H9 (cell line): ENCODE measurements around the gene ERC1. TPM values are rescaled to one million over a fixed set of nuclear protein-coding genes. Genes with fewer than 3 reads are reported as not detected.
A peak's percentile ranks its signal among the peaks of the same experiment; 100 is the strongest.

Experiments used
- DNase-seq: peaks from one replicate; pipeline ENCODE4 v3.0.0-alpha.2; 2017
- H2AFZ ChIP-seq: one replicate; pipeline ENCODE4 v1.6.1; 2013; ENCODE audit warnings: mild to moderate bottlenecking, low read length, control low read depth, moderate library complexity
- H2AK5ac ChIP-seq: 2 replicates; pipeline ENCODE4 v1.6.1; 2013; ENCODE audit warnings: low read length, control low read depth, mixed read lengths; ENCODE audit not compliant: insufficient read length
- H2BK120ac ChIP-seq: one replicate; pipeline ENCODE4 v1.6.1; 2013; ENCODE audit warnings: low read depth, mild to moderate bottlenecking, low read length, control low read depth, inconsistent platforms; ENCODE audit not compliant: poor library complexity, severe bottlenecking
- H2BK12ac ChIP-seq: 2 replicates; pipeline ENCODE4 v1.6.1; 2013; ENCODE audit warnings: low read length, control low read depth, mixed read lengths, low read depth; ENCODE audit not compliant: insufficient read length
- H2BK15ac ChIP-seq: 2 replicates; pipeline ENCODE4 v1.6.1; 2013; ENCODE audit warnings: low read depth, low read length, control low read depth
- H2BK20ac ChIP-seq: one replicate; pipeline ENCODE4 v1.6.1; 2013; ENCODE audit warnings: low read depth, mild to moderate bottlenecking, low read length, control low read depth, inconsistent platforms; ENCODE audit not compliant: poor library complexity, severe bottlenecking
- H2BK5ac ChIP-seq: 2 replicates; pipeline ENCODE4 v1.6.1; 2013; ENCODE audit warnings: low read length, control low read depth, mixed read lengths; ENCODE audit not compliant: insufficient read length
- H3K14ac ChIP-seq: 2 replicates; pipeline ENCODE4 v1.6.1; 2013; ENCODE audit warnings: low read length, control low read depth; ENCODE audit not compliant: insufficient read depth
- H3K18ac ChIP-seq: 2 replicates; pipeline ENCODE4 v1.6.1; 2013; ENCODE audit warnings: low read depth, mild to moderate bottlenecking, mixed read lengths, low read length, control low read depth; ENCODE audit not compliant: insufficient read length
- H3K23ac ChIP-seq: 2 replicates; pipeline ENCODE4 v1.6.1; 2013; ENCODE audit warnings: low read length, control low read depth, mixed read lengths, low read depth; ENCODE audit not compliant: insufficient read length
- H3K23me2 ChIP-seq: 2 replicates; pipeline ENCODE4 v1.6.1; 2013; ENCODE audit warnings: low read depth, mild to moderate bottlenecking, mixed read lengths, low read length, control low read depth; ENCODE audit not compliant: insufficient read length, poor library complexity, severe bottlenecking
- H3K27ac ChIP-seq: 2 replicates; pipeline ENCODE4 v1.5.1; 2013; ENCODE audit warnings: low read length, control low read depth, mixed read lengths, low read depth; ENCODE audit not compliant: insufficient read length
- H3K27me3 ChIP-seq: 2 replicates; pipeline ENCODE4 v1.6.1; 2013; ENCODE audit warnings: low read length, control low read depth, inconsistent platforms; ENCODE audit not compliant: insufficient read depth
- H3K4ac ChIP-seq: 2 replicates; pipeline ENCODE4 v1.6.1; 2013; ENCODE audit warnings: low read depth, mild to moderate bottlenecking, control low read depth, inconsistent platforms, low read length, moderate library complexity
- H3K4me1 ChIP-seq: 2 replicates; pipeline ENCODE4 v1.6.1; 2013; ENCODE audit warnings: low read length, control low read depth, inconsistent platforms; ENCODE audit not compliant: insufficient read depth
- H3K4me2 ChIP-seq: 2 replicates; pipeline ENCODE4 v1.6.1; 2013; ENCODE audit warnings: low read length, control low read depth, mixed read lengths; ENCODE audit not compliant: insufficient read length, insufficient read depth
- H3K56ac ChIP-seq: 2 replicates; pipeline ENCODE4 v1.6.1; 2013; ENCODE audit warnings: low read depth, mild to moderate bottlenecking, mixed read lengths, low read length, control low read depth; ENCODE audit not compliant: insufficient read length
- H3K79me1 ChIP-seq: 2 replicates; pipeline ENCODE4 v1.6.1; 2013; ENCODE audit warnings: low read depth, mild to moderate bottlenecking, moderate library complexity, low read length, control low read depth, inconsistent platforms; ENCODE audit not compliant: insufficient read depth, poor library complexity, severe bottlenecking
- H3K79me2 ChIP-seq: 2 replicates; pipeline ENCODE4 v1.6.1; 2013; ENCODE audit warnings: low read length, control low read depth, inconsistent platforms; ENCODE audit not compliant: insufficient read depth
- H3K9ac ChIP-seq: 2 replicates; pipeline ENCODE4 v1.6.1; 2013; ENCODE audit warnings: low read length, control low read depth, mixed read lengths; ENCODE audit not compliant: insufficient read length; ENCODE audit errors: extremely low read depth
- H3K9me3 ChIP-seq: one replicate; pipeline ENCODE4 v1.6.1; 2013; ENCODE audit warnings: low read depth, low read length, inconsistent platforms; ENCODE audit not compliant: control insufficient read depth
- H3T11ph ChIP-seq: one replicate; pipeline ENCODE4 v1.6.1; 2013; ENCODE audit warnings: mild to moderate bottlenecking, low read length, control low read depth, inconsistent platforms
- H4K20me1 ChIP-seq: one replicate; pipeline ENCODE4 v1.6.1; 2013; ENCODE audit not compliant: control insufficient read depth, insufficient read length, insufficient read depth
- H4K5ac ChIP-seq: 2 replicates; pipeline ENCODE4 v1.6.1; 2013; ENCODE audit warnings: low read depth, mild to moderate bottlenecking, mixed read lengths, low read length, control low read depth; ENCODE audit not compliant: insufficient read length
- H4K8ac ChIP-seq: replicated peaks from 2 replicates; pipeline ENCODE4 v1.6.1; 2013; ENCODE audit warnings: low read length, control low read depth, mixed read lengths, low read depth; ENCODE audit not compliant: insufficient read length
- H4K91ac ChIP-seq: 2 replicates; pipeline ENCODE4 v1.6.1; 2013; ENCODE audit warnings: low read depth, mild to moderate bottlenecking, moderate library complexity, mixed read lengths, low read length, control low read depth; ENCODE audit not compliant: insufficient read length
- H3K27ac Mint-ChIP-seq, 3 experiments: 2 replicates in 2 of 3; 3 replicates in 1 of 3; pipeline ENCODE4 v1.8.0; 2020 to 2021; ENCODE audit warnings: mixed read lengths in 3 of 3, mild to moderate bottlenecking in 1 of 3, moderate library complexity in 1 of 3
- H3K27me3 Mint-ChIP-seq: 2 replicates; pipeline ENCODE4 v1.8.0; 2021; ENCODE audit warnings: low read depth, mild to moderate bottlenecking, moderate library complexity, mixed read lengths
- H3K36me3 Mint-ChIP-seq, 3 experiments: 2 replicates in 2 of 3; 3 replicates in 1 of 3; pipeline ENCODE4 v1.8.0; 2020 to 2021; ENCODE audit warnings: low read depth in 3 of 3, mixed read lengths in 3 of 3; ENCODE audit not compliant: insufficient read depth in 1 of 3
- H3K4me1 Mint-ChIP-seq, 2 experiments: 2 replicates each; pipeline ENCODE4 v1.8.0; 2020; ENCODE audit warnings: mixed read lengths in 2 of 2
- H3K4me3 Mint-ChIP-seq, 2 experiments: 2 replicates in 1 of 2; 3 replicates in 1 of 2; pipeline ENCODE4 v1.8.0; 2020 to 2021; ENCODE audit warnings: mild to moderate bottlenecking in 2 of 2, mixed read lengths in 2 of 2, moderate library complexity in 1 of 2
- H3K9me3 Mint-ChIP-seq, 2 experiments: 2 replicates in 1 of 2; 3 replicates in 1 of 2; pipeline ENCODE4 v1.8.0; 2020; ENCODE audit warnings: mild to moderate bottlenecking in 2 of 2, mixed read lengths in 2 of 2, moderate library complexity in 1 of 2
- WGBS: extraction: QIAGEN DNeasy Blood & Tissue Kit; methylation state at CpG from one replicate; pipeline ENCODE4 v1.1.7; 2013; ENCODE audit warnings: missing lambda C conversion rate, low lambda C conversion rate, mixed read lengths; ENCODE audit not compliant: insufficient read length; ENCODE audit errors: extremely low coverage; 5-methylcytosine and 5-hydroxymethylcytosine counted together
- total RNA-seq: library from RNA; stranded (reverse); gene quantifications from 2 replicates; pipeline ENCODE4 v1.2.1, GENCODE V29; 2021
- TF ChIP-seq, protein P1 (sequence below): fragments of 200-600 bp; sonication (generic); conservative IDR thresholded peaks from 3 replicates; pipeline ENCODE4 v1.8.0; 2021; ENCODE audit warnings: antibody characterized with exemption, mild to moderate bottlenecking

Gene ERC1
- total RNA-seq, 1 experiment from 2014 or later, result 51.2 TPM

DNA sequence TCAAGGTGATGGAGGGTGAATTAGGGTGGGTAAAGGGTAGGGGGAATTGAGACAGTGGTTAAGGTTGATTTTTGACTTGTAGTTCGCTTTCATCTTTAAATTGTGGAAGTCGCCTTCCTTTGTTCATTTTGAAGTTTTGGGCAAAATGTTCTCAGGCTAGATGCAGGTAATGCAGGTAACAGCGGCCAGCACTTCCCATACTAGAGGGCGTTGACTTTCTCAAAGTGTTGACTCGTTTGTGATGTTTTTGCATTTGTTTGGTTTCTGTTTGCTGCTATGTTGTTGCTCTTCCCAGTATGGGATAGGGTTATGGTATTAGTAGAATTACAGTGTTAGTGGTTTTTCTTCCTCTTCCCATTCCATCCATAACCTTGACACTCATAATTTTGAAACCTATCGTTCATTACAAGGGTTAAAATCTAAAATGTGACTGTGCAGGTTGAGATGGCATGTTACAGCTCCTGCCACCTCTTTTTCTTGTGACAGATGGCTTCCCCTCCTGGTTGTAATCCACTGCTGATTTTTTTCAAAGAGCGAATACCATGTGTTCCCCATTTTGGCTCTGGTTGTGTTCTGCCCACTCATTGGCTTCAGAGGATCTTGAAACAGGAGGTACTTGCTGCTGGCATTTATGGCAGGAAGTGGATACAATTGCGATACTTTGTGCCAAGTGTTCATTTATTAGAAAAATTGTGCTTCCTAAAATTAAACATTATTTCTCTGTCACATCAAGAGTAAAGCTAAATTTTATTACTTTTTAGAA lies 57.1 kb downstream of the ERC1 start:
- WGBS, result no CpG with 5 or more reads among the region's 8 CpGs
- Histone ChIP-seq H3K14ac (no peak overlapping the region), H2AFZ (no peak overlapping the region), H3K18ac (peak overlapping the region; percentile 53), H2BK12ac (peak overlapping the region; percentile 65), H2BK15ac (no peak overlapping the region), H3K27ac (peak overlapping the region; percentile 21), H3T11ph (no peak overlapping the region), H2BK120ac (no peak overlapping the region), H3K56ac (no peak overlapping the region), H3K23me2 (no peaks in the 10 kb centered on the region), H3K79me2 (peaks cover 1% of the 10 kb centered on the region; the same call in 1 of the 2 replicates), H2BK20ac (no peak overlapping the region), H3K4me2 (no peak overlapping the region), H4K91ac (no peak overlapping the region), H3K27me3 (no peaks in the 10 kb centered on the region), H2BK5ac (no peak overlapping the region), H3K23ac (no peak overlapping the region), H4K8ac (no peak overlapping the region), H3K4me1 (peaks cover 3% of the 10 kb centered on the region; the same call in 1 of the 2 replicates), H3K79me1 (no peaks in the 10 kb centered on the region), H3K9ac (peak overlapping the region; percentile 0), H3K9me3 (no peaks in the 10 kb centered on the region), H2AK5ac (no peak overlapping the region), H3K4ac (no peak overlapping the region), H4K20me1 (no peaks in the 10 kb centered on the region), H4K5ac (no peak overlapping the region)
- H3K27ac Mint-ChIP-seq, result peak overlapping the region in 2 of 3 experiments; percentile 13 to 54; a peak in 5 of 7 replicates
- H3K4me3 Mint-ChIP-seq, result no peak overlapping the region; a peak in 1 of 5 replicates
- H3K27me3 Mint-ChIP-seq, result no peaks in the 10 kb centered on the region
- DNase-seq, result no peak
- H3K36me3 Mint-ChIP-seq, result no peaks in the 10 kb centered on the region; a peak in 1 of 7 replicates
- H3K9me3 Mint-ChIP-seq, result no peaks in the 10 kb centered on the region
- H3K4me1 Mint-ChIP-seq, result peaks cover 34 to 59% of the 10 kb centered on the region in 2 experiments
- TF ChIP-seq, protein P1, sequence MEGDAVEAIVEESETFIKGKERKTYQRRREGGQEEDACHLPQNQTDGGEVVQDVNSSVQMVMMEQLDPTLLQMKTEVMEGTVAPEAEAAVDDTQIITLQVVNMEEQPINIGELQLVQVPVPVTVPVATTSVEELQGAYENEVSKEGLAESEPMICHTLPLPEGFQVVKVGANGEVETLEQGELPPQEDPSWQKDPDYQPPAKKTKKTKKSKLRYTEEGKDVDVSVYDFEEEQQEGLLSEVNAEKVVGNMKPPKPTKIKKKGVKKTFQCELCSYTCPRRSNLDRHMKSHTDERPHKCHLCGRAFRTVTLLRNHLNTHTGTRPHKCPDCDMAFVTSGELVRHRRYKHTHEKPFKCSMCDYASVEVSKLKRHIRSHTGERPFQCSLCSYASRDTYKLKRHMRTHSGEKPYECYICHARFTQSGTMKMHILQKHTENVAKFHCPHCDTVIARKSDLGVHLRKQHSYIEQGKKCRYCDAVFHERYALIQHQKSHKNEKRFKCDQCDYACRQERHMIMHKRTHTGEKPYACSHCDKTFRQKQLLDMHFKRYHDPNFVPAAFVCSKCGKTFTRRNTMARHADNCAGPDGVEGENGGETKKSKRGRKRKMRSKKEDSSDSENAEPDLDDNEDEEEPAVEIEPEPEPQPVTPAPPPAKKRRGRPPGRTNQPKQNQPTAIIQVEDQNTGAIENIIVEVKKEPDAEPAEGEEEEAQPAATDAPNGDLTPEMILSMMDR, result no peak
